Type B pancreatic cell (in vitro differentiated cells): ENCODE data around the gene ANKRD53. TPM values are rescaled to one million over a fixed set of nuclear protein-coding genes. Genes with fewer than 3 reads are reported as not detected.
A peak's percentile ranks its signal among the peaks of the same experiment; 100 is the strongest.

Experiments used
- DNase-seq: peaks from one replicate; pipeline ENCODE4 v3.0.0; 2021; ENCODE audit warnings: mixed read lengths; ENCODE audit not compliant: unreplicated experiment; ENCODE audit errors: extremely low spot score
- H3K27ac Mint-ChIP-seq: 2 replicates; pipeline ENCODE4 v1.8.0; 2021; ENCODE audit warnings: mild to moderate bottlenecking, mixed read lengths
- H3K27me3 Mint-ChIP-seq: 2 replicates; pipeline ENCODE4 v1.8.0; 2021; ENCODE audit warnings: mixed read lengths
- H3K36me3 Mint-ChIP-seq: 2 replicates; pipeline ENCODE4 v1.8.0; 2021; ENCODE audit warnings: mixed read lengths
- H3K4me1 Mint-ChIP-seq: one replicate; pipeline ENCODE4 v1.8.0; 2021; ENCODE audit warnings: mixed read lengths; ENCODE audit not compliant: unreplicated experiment
- H3K4me3 Mint-ChIP-seq: 2 replicates; pipeline ENCODE4 v1.8.0; 2021; ENCODE audit warnings: mild to moderate bottlenecking, mixed read lengths
- H3K9me3 Mint-ChIP-seq: 2 replicates; pipeline ENCODE4 v1.8.0; 2021; ENCODE audit warnings: mixed read lengths
- total RNA-seq: library from RNA; stranded (reverse); gene quantifications from 2 replicates; pipeline ENCODE4 v1.2.1, GENCODE V29; 2021; ENCODE audit warnings: low replicate concordance
- TF ChIP-seq, protein P1 (sequence below): fragments of 200-600 bp; sonication (generic); conservative IDR thresholded peaks from 2 replicates; pipeline ENCODE4 v1.5.0; 2021; ENCODE audit warnings: antibody characterized with exemption, mild to moderate bottlenecking

ANKRD53 gene
- total RNA-seq, 1 donor from 2014 or later: 0.72 TPM

DNA sequence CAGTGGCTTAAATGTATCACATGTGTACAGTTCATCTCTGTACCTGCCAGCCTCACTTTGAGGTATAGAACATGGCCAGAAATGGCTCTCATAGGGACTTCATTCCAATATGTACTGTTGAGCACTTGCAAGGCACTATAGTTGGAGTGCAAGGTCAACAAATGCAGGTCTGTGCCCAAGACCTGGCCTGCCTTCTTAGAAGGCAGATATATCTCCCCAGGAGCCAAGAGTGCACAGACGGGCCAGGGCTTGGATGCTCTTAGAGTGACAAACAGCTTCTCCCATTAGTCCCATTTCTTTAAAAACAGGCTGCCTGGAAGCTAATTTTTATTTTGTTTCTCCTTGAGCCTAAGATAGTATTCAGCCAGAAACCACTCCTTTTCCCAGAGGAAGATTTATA lies 9.0 kb downstream of the ANKRD53 start:
- peaks cover 4% of the 10 kb centered on the region for H3K4me1 Mint-ChIP-seq
- H3K36me3 Mint-ChIP-seq: peaks cover 15% of the 10 kb centered on the region
- H3K27ac Mint-ChIP-seq: no peak overlapping the region
- no peaks in the 10 kb centered on the region for H3K9me3 Mint-ChIP-seq
- no peak overlapping the region for H3K4me3 Mint-ChIP-seq
- DNase-seq: no peak
- TF ChIP-seq, protein P1, sequence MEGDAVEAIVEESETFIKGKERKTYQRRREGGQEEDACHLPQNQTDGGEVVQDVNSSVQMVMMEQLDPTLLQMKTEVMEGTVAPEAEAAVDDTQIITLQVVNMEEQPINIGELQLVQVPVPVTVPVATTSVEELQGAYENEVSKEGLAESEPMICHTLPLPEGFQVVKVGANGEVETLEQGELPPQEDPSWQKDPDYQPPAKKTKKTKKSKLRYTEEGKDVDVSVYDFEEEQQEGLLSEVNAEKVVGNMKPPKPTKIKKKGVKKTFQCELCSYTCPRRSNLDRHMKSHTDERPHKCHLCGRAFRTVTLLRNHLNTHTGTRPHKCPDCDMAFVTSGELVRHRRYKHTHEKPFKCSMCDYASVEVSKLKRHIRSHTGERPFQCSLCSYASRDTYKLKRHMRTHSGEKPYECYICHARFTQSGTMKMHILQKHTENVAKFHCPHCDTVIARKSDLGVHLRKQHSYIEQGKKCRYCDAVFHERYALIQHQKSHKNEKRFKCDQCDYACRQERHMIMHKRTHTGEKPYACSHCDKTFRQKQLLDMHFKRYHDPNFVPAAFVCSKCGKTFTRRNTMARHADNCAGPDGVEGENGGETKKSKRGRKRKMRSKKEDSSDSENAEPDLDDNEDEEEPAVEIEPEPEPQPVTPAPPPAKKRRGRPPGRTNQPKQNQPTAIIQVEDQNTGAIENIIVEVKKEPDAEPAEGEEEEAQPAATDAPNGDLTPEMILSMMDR: no peak
- H3K27me3 Mint-ChIP-seq: no peaks in the 10 kb centered on the region

GRCh38 chr2:70988151-70988550 lies 9.7 kb downstream of the ANKRD53 start:
- TF ChIP-seq, protein P1: no peak
- Mint-ChIP-seq H3K27me3 (no peaks in the 10 kb centered on the region), H3K27ac (no peak overlapping the region), H3K4me1 (peaks cover 9% of the 10 kb centered on the region), H3K4me3 (no peak overlapping the region), H3K9me3 (no peaks in the 10 kb centered on the region), H3K36me3 (peaks cover 15% of the 10 kb centered on the region)
- DNase-seq: peak; percentile 37

DNA sequence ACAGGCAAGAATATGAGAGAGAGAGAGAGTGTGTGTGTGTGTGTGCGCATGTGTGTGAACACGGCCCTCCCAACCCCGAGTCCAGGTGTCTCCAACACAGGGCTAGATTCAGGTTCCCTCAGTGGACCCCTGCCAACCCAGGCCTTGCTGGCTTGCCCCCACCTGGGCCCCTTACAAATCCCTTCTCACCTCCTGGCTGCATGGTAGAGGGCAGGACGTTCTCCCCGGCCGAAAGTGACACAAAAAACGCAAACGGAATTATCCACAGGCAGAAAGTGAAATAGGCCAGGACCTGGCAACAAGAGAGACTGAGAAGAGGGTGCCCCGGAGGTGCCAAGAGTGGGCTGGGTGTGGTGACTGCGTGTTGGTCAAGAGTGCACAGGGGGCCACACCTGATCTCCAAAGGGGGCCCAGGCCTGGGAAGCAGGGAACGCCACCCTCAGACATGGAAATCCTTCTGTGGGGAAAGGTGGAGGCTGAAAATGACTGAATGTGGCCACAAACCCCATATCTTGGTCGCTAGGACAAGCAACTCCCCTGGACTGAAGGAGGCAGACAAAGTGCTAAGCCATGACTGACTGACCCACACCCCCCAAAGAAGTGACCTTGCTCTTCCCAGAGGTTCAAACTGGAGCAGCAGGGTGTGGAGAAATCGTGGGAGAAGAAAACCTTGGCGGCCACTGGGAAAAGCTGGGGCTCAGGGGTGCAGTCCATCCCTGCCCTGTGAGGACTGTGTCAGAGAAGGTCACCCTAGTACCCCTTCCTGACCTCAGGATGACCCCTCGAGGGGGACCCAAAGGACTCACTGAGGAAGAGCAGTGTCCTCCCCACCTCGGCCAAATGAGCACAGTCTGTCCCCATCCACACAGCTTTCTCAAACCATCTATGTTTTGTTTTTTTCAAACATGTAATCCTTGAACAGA lies 10.6 kb downstream of the ANKRD53 start:
- Mint-ChIP-seq H3K27ac (no peak overlapping the region), H3K4me3 (no peak overlapping the region), H3K4me1 (peaks cover 18% of the 10 kb centered on the region), H3K36me3 (peaks cover 15% of the 10 kb centered on the region), H3K9me3 (no peaks in the 10 kb centered on the region), H3K27me3 (no peaks in the 10 kb centered on the region)
- DNase-seq: peak; percentile 53
- TF ChIP-seq, protein P1: no peak

GRCh38 chr2:70990216-70990615 lies 11.8 kb downstream of the ANKRD53 start:
- Mint-ChIP-seq H3K4me1 (peaks cover 18% of the 10 kb centered on the region), H3K4me3 (no peak overlapping the region), H3K27ac (no peak overlapping the region), H3K9me3 (no peaks in the 10 kb centered on the region), H3K27me3 (no peaks in the 10 kb centered on the region), H3K36me3 (peaks cover 15% of the 10 kb centered on the region)
- no peak for DNase-seq
- TF ChIP-seq, protein P1: no peak

DNA sequence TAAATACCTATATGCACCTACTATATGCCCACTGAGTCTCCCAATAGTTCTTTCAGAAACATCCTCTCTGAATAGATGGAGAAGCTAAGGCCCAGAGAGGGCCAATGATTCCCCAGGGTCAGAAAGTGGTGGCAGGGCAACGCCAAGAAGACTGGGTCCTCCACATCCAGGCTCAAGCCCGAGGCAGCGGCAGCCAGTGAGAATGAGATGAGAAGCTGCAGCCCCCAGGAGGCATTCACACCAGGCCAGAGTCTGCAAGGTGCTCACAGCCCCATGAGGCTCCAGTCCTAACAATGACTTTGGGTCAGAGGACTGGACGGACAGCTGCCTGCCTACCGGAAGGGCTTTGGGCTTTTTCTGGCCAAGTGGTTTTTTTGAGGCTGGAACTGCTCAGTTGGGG lies 12.7 kb downstream of the ANKRD53 start:
- Mint-ChIP-seq H3K4me3 (peak overlapping the region; percentile 28), H3K27ac (no peak overlapping the region), H3K9me3 (no peaks in the 10 kb centered on the region), H3K4me1 (peaks cover 23% of the 10 kb centered on the region), H3K36me3 (peaks cover 10% of the 10 kb centered on the region), H3K27me3 (peaks cover 6% of the 10 kb centered on the region)
- TF ChIP-seq, protein P1: no peak
- peak; percentile 34 for DNase-seq
